HG03175 (cell line): ENCODE results near the gene MYMX.
A peak's percentile ranks its signal among the peaks of the same experiment; 100 is the strongest.

ENCODE experiments used
- ATAC-seq: cut with Tn5 transposase; IDR thresholded peaks from one replicate; pipeline ENCODE4 v1.9.1; 2021; ENCODE audit warnings: mild to moderate bottlenecking, moderate library complexity; ENCODE audit not compliant: unreplicated experiment

MYMX gene

GRCh38 chr6:44249082-44249748, 32.5 kb downstream of the MYMX start:
- no peak for ATAC-seq

GRCh38 chr6:44250067-44250717, 33.5 kb downstream of the MYMX start:
- ATAC-seq, result no peak

GRCh38 chr6:44250718-44251123, 34.0 kb downstream of the MYMX start:
- no peak for ATAC-seq

- ATAC-seq, result no peak
Observed at GRCh38 chr6:44251576-44252524, 35.1 kb downstream of the MYMX start.

GRCh38 chr6:44253307-44254101, 36.8 kb downstream of the MYMX start:
- ATAC-seq, result no peak

- ATAC-seq, result no peak
Observed at GRCh38 chr6:44254191-44255104, 37.7 kb downstream of the MYMX start.

GRCh38 chr6:44255105-44255808, 38.5 kb downstream of the MYMX start:
- ATAC-seq, result no peak

- no peak for ATAC-seq
Observed at GRCh38 chr6:44255871-44256774, 39.4 kb downstream of the MYMX start.

- no peak for ATAC-seq
Observed at GRCh38 chr6:44256775-44257024, 40.0 kb downstream of the MYMX start.

- peak; percentile 64 for ATAC-seq
Observed at GRCh38 chr6:44257025-44257752, 40.5 kb downstream of the MYMX start, which contains the start of gene SLC35B2. TSS of gene SLC35B2 (minus strand) at chr6:44257528. CDS start at chr6:44257410, 118 bp downstream.

- peak; percentile 14 for ATAC-seq
Observed at GRCh38 chr6:44257753-44258324, 41.1 kb downstream of the MYMX start.

- no peak for ATAC-seq
Observed at GRCh38 chr6:44258325-44258863, 41.7 kb downstream of the MYMX start.

GRCh38 chr6:44258921-44259320, 42.2 kb downstream of the MYMX start:
- ATAC-seq, result no peak

- ATAC-seq, result no peak
Observed at GRCh38 chr6:44260011-44260410, 43.3 kb downstream of the MYMX start.

- no peak for ATAC-seq
Observed at GRCh38 chr6:44260451-44261297, 43.9 kb downstream of the MYMX start.

GRCh38 chr6:44261581-44261980, 44.9 kb downstream of the MYMX start:
- ATAC-seq, result no peak
